ENCODE measurements around the gene NBPF1. TPM values are rescaled to one million over a fixed set of nuclear protein-coding genes. Genes with fewer than 3 reads are reported as not detected.
"Not testable (repeated sequence)": the region's sequence is repeated elsewhere in the genome, so short reads cannot be mapped to it uniquely, and the experiment has no call there.

The NBPF1 gene
- total RNA-seq, 6 experiments from 2014 or later: 22.7 to 30.7 (median 24.1) TPM

- H3K27me3 ChIP-seq; intact Hi-C loops (cut with DNase I); H3K4me1 ChIP-seq; H3K27ac ChIP-seq; H3K36me3 ChIP-seq; ATAC-seq; H3K9me3 ChIP-seq; H3K4me3 ChIP-seq; DNase-seq: not testable (repeated sequence)
- WGBS (ENCODE audit: insufficient coverage, low coverage, low lambda C conversion rate, missing lambda C conversion rate): 72% methylated on average over 5 of the region's 6 CpGs
Observed at GRCh38 chr1:16560498-16560897, 52.9 kb downstream of the NBPF1 start.

- H3K4me3 ChIP-seq; H3K27ac ChIP-seq; H3K9me3 ChIP-seq; DNase-seq; H3K4me1 ChIP-seq; H3K27me3 ChIP-seq; H3K36me3 ChIP-seq; ATAC-seq; intact Hi-C loops (cut with DNase I): not testable (repeated sequence)
- WGBS (ENCODE audit: insufficient coverage, low coverage, low lambda C conversion rate, missing lambda C conversion rate): no CpG with 5 or more reads among the region's 5 CpGs
Observed at GRCh38 chr1:16559688-16560087, 53.7 kb downstream of the NBPF1 start.

- DNase-seq; H3K36me3 ChIP-seq; H3K4me1 ChIP-seq; ATAC-seq; H3K27ac ChIP-seq; H3K4me3 ChIP-seq; intact Hi-C loops (cut with DNase I); H3K27me3 ChIP-seq; H3K9me3 ChIP-seq: not testable (repeated sequence)
- 95% methylated on average over 3 of the region's 3 CpGs for WGBS (ENCODE audit: insufficient coverage, low coverage, low lambda C conversion rate, missing lambda C conversion rate)
Observed at GRCh38 chr1:16557034-16557433, 56.3 kb downstream of the NBPF1 start.

GRCh38 chr1:16553244-16553643 is 60.1 kb downstream of the NBPF1 start:
- H3K9me3 ChIP-seq; ATAC-seq; H3K4me1 ChIP-seq; DNase-seq; H3K27me3 ChIP-seq; H3K4me3 ChIP-seq; H3K27ac ChIP-seq; intact Hi-C loops (cut with DNase I); H3K36me3 ChIP-seq: not testable (repeated sequence)
- WGBS (ENCODE audit: insufficient coverage, low coverage, low lambda C conversion rate, missing lambda C conversion rate): 88% methylated on average over 7 of the region's 11 CpGs

GRCh38 chr1:16550212-16550918 is 63.0 kb downstream of the NBPF1 start:
- DNase-seq; ATAC-seq; intact Hi-C loops (cut with DNase I); H3K4me1 ChIP-seq; H3K27ac ChIP-seq; H3K4me3 ChIP-seq; H3K36me3 ChIP-seq; H3K9me3 ChIP-seq; H3K27me3 ChIP-seq: not testable (repeated sequence)
- 76% methylated on average over 1 of the region's 1 CpG for WGBS (ENCODE audit: insufficient coverage, low coverage, low lambda C conversion rate, missing lambda C conversion rate)

- H3K4me1 ChIP-seq; H3K36me3 ChIP-seq; intact Hi-C loops (cut with DNase I); H3K9me3 ChIP-seq; H3K27ac ChIP-seq; ATAC-seq; H3K27me3 ChIP-seq; DNase-seq; H3K4me3 ChIP-seq: not testable (repeated sequence)
- WGBS (ENCODE audit: insufficient coverage, low coverage, low lambda C conversion rate, missing lambda C conversion rate): 53% methylated on average over 1 of the region's 1 CpG
Observed at GRCh38 chr1:16549545-16549944, 63.8 kb downstream of the NBPF1 start.

- H3K36me3 ChIP-seq; H3K9me3 ChIP-seq; H3K27ac ChIP-seq; H3K4me3 ChIP-seq; ATAC-seq; DNase-seq; H3K27me3 ChIP-seq; H3K4me1 ChIP-seq; intact Hi-C loops (cut with DNase I): not testable (repeated sequence)
- 72% methylated on average over 6 of the region's 41 CpGs for WGBS (ENCODE audit: insufficient coverage, low coverage, low lambda C conversion rate, missing lambda C conversion rate)
Observed at GRCh38 chr1:16547502-16548241, 65.7 kb downstream of the NBPF1 start.

- DNase-seq; H3K36me3 ChIP-seq; ATAC-seq; H3K27me3 ChIP-seq; H3K4me1 ChIP-seq; H3K9me3 ChIP-seq; intact Hi-C loops (cut with DNase I); H3K27ac ChIP-seq; H3K4me3 ChIP-seq: not testable (repeated sequence)
- WGBS (ENCODE audit: insufficient coverage, low coverage, low lambda C conversion rate, missing lambda C conversion rate): 36% methylated on average over 12 of the region's 16 CpGs
Observed at GRCh38 chr1:16545682-16546095, 67.7 kb downstream of the NBPF1 start.

- H3K4me3 ChIP-seq; H3K4me1 ChIP-seq; H3K36me3 ChIP-seq; H3K27me3 ChIP-seq; intact Hi-C loops (cut with DNase I); H3K27ac ChIP-seq; ATAC-seq; DNase-seq; H3K9me3 ChIP-seq: not testable (repeated sequence)
- 7% methylated on average over 2 of the region's 2 CpGs for WGBS (ENCODE audit: insufficient coverage, low coverage, low lambda C conversion rate, missing lambda C conversion rate)
Observed at GRCh38 chr1:16540421-16540893, 72.9 kb downstream of the NBPF1 start.

- DNase-seq; H3K4me1 ChIP-seq; H3K9me3 ChIP-seq; H3K36me3 ChIP-seq; H3K27ac ChIP-seq; intact Hi-C loops (cut with DNase I); ATAC-seq; H3K4me3 ChIP-seq; H3K27me3 ChIP-seq: not testable (repeated sequence)
- WGBS (ENCODE audit: insufficient coverage, low coverage, low lambda C conversion rate, missing lambda C conversion rate): 72% methylated on average over 5 of the region's 6 CpGs
Observed at GRCh38 chr1:16537528-16537927, 75.8 kb downstream of the NBPF1 start.

- H3K4me1 ChIP-seq; H3K36me3 ChIP-seq; H3K9me3 ChIP-seq; H3K27ac ChIP-seq; H3K27me3 ChIP-seq; intact Hi-C loops (cut with DNase I); DNase-seq; ATAC-seq; H3K4me3 ChIP-seq: not testable (repeated sequence)
- WGBS (ENCODE audit: insufficient coverage, low coverage, low lambda C conversion rate, missing lambda C conversion rate): 78% methylated on average over 13 of the region's 15 CpGs
Observed at GRCh38 chr1:16536796-16537195, 76.6 kb downstream of the NBPF1 start.
